CD4-positive, alpha-beta T cell (primary cell): Measurements from ENCODE around the gene PKP4. TPM values are rescaled to one million over a fixed set of nuclear protein-coding genes. Genes with fewer than 3 reads are reported as not detected.
A peak's percentile ranks its signal among the peaks of the same experiment; 100 is the strongest.

Source experiments
- ATAC-seq: fragments of 200-7000 bp; cut with Tn5 transposase; one replicate; pipeline ENCODE4 v1.10.0; 2022; ENCODE audit warnings: mild to moderate bottlenecking; ENCODE audit not compliant: poor library complexity
- CTCF ChIA-PET: fragments of 350-600 bp; sonication (Branson Sonifier 250); formaldehyde crosslinking; loops from one replicate; lab custom pipeline; 2021; ENCODE audit warnings: antibody characterized with exemption, inconsistent platforms; lab: Charles Lee
- POLR2A ChIA-PET: fragments of 350-600 bp; sonication (Branson Sonifier 250); formaldehyde crosslinking; loops from one replicate; lab custom pipeline; 2021; ENCODE audit warnings: antibody characterized with exemption, inconsistent platforms; lab: Charles Lee
- DNase-seq, 14 experiments: peaks; one replicate each; pipeline ENCODE4 v3.0.0-alpha.2; 2013 to 2020; ENCODE audit warnings: mixed read lengths in 2 of 14
- H3K27ac ChIP-seq, 2 donors: one replicate each; pipeline versions ENCODE4 v1.5.1 to v1.7.0; 2013; ENCODE audit warnings: low read length in 2 of 2, low read depth in 1 of 2, mild to moderate bottlenecking in 1 of 2
- H3K27me3 ChIP-seq, 2 experiments: 1 replicate in 1 of 2; 2 replicates in 1 of 2; pipeline versions ENCODE4 v1.6.1 to v1.7.0; 2013; ENCODE audit warnings: low read length in 2 of 2, control low read depth in 1 of 2, mild to moderate bottlenecking in 1 of 2, moderate library complexity in 1 of 2; ENCODE audit not compliant: insufficient read depth in 2 of 2, control insufficient read depth in 1 of 2
- H3K36me3 ChIP-seq: one replicate; pipeline ENCODE4 v1.6.1; 2013; ENCODE audit warnings: low read length, control low read depth; ENCODE audit not compliant: insufficient read depth
- H3K4me1 ChIP-seq: one replicate; pipeline ENCODE4 v1.6.1; 2013; ENCODE audit warnings: low read length, control low read depth; ENCODE audit not compliant: insufficient read depth
- H3K4me3 ChIP-seq: one replicate; pipeline ENCODE4 v1.5.1; 2013; ENCODE audit warnings: mild to moderate bottlenecking, low read length, moderate library complexity
- H3K9me3 ChIP-seq, 2 experiments: 1 replicate in 1 of 2; 2 replicates in 1 of 2; pipeline versions ENCODE4 v1.6.1 to v1.7.0; 2013; ENCODE audit warnings: low read length in 2 of 2, mild to moderate bottlenecking in 2 of 2, control low read depth in 1 of 2, moderate library complexity in 1 of 2; ENCODE audit not compliant: control insufficient read depth in 1 of 2, insufficient read depth in 1 of 2
- H3K27ac Mint-ChIP-seq: one replicate; pipeline ENCODE4 v1.8.0; 2020; ENCODE audit warnings: mixed read lengths
- H3K27me3 Mint-ChIP-seq: one replicate; pipeline ENCODE4 v1.8.0; 2021; ENCODE audit warnings: mixed read lengths
- H3K36me3 Mint-ChIP-seq: one replicate; pipeline ENCODE4 v1.8.0; 2021; ENCODE audit warnings: low read depth, mixed read lengths
- H3K4me1 Mint-ChIP-seq: one replicate; pipeline ENCODE4 v1.8.0; 2021; ENCODE audit warnings: low read depth, mixed read lengths
- H3K4me3 Mint-ChIP-seq: one replicate; pipeline ENCODE4 v1.8.0; 2020; ENCODE audit warnings: mild to moderate bottlenecking, mixed read lengths
- H3K9me3 Mint-ChIP-seq: one replicate; pipeline ENCODE4 v1.8.0; 2020; ENCODE audit warnings: mixed read lengths
- CTCF ChIP-seq: fragments of 200-600 bp; IDR thresholded peaks from one replicate; pipeline ENCODE4 v1.8.0; 2022; ENCODE audit warnings: antibody characterized with exemption, mild to moderate bottlenecking
- intact Hi-C, 2 experiments: fragments of 100-400 bp; cut with DNase I in 1 of 2; cut with micrococcal nuclease in 1 of 2; formaldehyde crosslinking; loops; one replicate each; pipeline versions ENCODE4 v1.15.1 to v1.9.0; 2023 to 2025; cut with DNase I, micrococcal nuclease
- total RNA-seq, 174 experiments: library from RNA in 2 of 174; stranded (reverse) in 2 of 174; gene quantifications; one replicate each; pipeline ENCODE4 v1.2.3 and lab custom pipeline; 2021 to 2026

The PKP4 gene
- total RNA-seq, 2 experiments from 2014 or later = 10.8 to 14.6 TPM

GRCh38 chr2:158458617-158458920 is 1.8 kb downstream of the PKP4 start:
- TF ChIP-seq CTCF = no peak
- no peak for ATAC-seq
- Histone ChIP-seq H3K4me1 (peaks cover 15% of the 10 kb centered on the region), H3K4me3 (peak overlapping the region; percentile 76), H3K36me3 (no peaks in the 10 kb centered on the region), H3K27ac (no peak overlapping the region), H3K9me3 (no peaks in the 10 kb centered on the region), H3K27me3 (no peaks in the 10 kb centered on the region)
- Mint-ChIP-seq H3K27me3 (no peaks in the 10 kb centered on the region), H3K27ac (peak overlapping the region; percentile 84), H3K4me3 (peak overlapping the region; percentile 99), H3K36me3 (peaks cover 5% of the 10 kb centered on the region), H3K9me3 (no peaks in the 10 kb centered on the region), H3K4me1 (peaks cover 28% of the 10 kb centered on the region)
- DNase-seq = no peak
- CTCF ChIA-PET = interaction anchor here (2.1 kb wide), 1 partner anchor 21 kb away, joined by 5 read pairs; no protein-coding TSS in a partner anchor
- intact Hi-C loops = loop anchor here (10.0 kb wide), 4 partner anchors 296 to 1154 kb away; partner anchors contain the start of gene WDSUB1 (in 1 of the 2)
- POLR2A ChIA-PET = interaction anchor here (0.6 to 1.5 kb wide), 7 partner anchors 12 to 582 kb away, joined by 3 to 4 read pairs (median 3); partner anchors contain the start of gene ACVR1

GRCh38 chr2:158459161-158460003 is 2.6 kb downstream of the PKP4 start:
- ChIA-PET POLR2A (interaction anchor here (1.3 kb wide), 1 partner anchor 14 kb away, joined by 4 read pairs; no protein-coding TSS in a partner anchor), CTCF (interaction anchor here (2.1 kb wide), 1 partner anchor 20 kb away, joined by 5 read pairs; no protein-coding TSS in a partner anchor)
- Histone ChIP-seq H3K4me1 (peaks cover 15% of the 10 kb centered on the region), H3K36me3 (no peaks in the 10 kb centered on the region), H3K9me3 (no peaks in the 10 kb centered on the region), H3K27ac (no peak overlapping the region), H3K27me3 (no peaks in the 10 kb centered on the region), H3K4me3 (no peak overlapping the region)
- no peak for DNase-seq
- H3K36me3 Mint-ChIP-seq = peaks cover 5% of the 10 kb centered on the region
- no peak for TF ChIP-seq CTCF
- intact Hi-C loops = loop anchor here (10.0 kb wide), 5 partner anchors 295 to 1155 kb away; partner anchors contain the start of genes ACVR1C (in 1 of the 2) and WDSUB1 (in 1 of the 2)
- ATAC-seq = no peak
- peaks cover 28% of the 10 kb centered on the region for H3K4me1 Mint-ChIP-seq
- peak overlapping the region; percentile 99 for H3K4me3 Mint-ChIP-seq
- H3K27me3 Mint-ChIP-seq = no peaks in the 10 kb centered on the region
- H3K9me3 Mint-ChIP-seq = no peaks in the 10 kb centered on the region
- H3K27ac Mint-ChIP-seq = no peak overlapping the region

GRCh38 chr2:158460632-158461297 is 4.0 kb downstream of the PKP4 start:
- ATAC-seq (no peak), DNase-seq (no peak)
- peaks cover 15% of the 10 kb centered on the region for H3K4me1 ChIP-seq
- H3K27me3 Mint-ChIP-seq = no peaks in the 10 kb centered on the region
- H3K36me3 ChIP-seq = no peaks in the 10 kb centered on the region
- ChIA-PET CTCF (no interaction called here), POLR2A (no interaction called here)
- H3K36me3 Mint-ChIP-seq = peaks cover 5% of the 10 kb centered on the region
- no peak for TF ChIP-seq CTCF
- H3K27me3 ChIP-seq = no peaks in the 10 kb centered on the region
- H3K4me3 ChIP-seq = no peak overlapping the region
- H3K9me3 Mint-ChIP-seq = no peaks in the 10 kb centered on the region
- intact Hi-C loops = loop anchor here in 1 of 2 experiments (10.0 kb wide), 1 partner anchor 836 kb away; the partner anchor contains the start of gene ACVR1C
- H3K27ac ChIP-seq = no peak overlapping the region
- H3K4me1 Mint-ChIP-seq = peaks cover 33% of the 10 kb centered on the region
- H3K27ac Mint-ChIP-seq = no peak overlapping the region
- H3K4me3 Mint-ChIP-seq = peak overlapping the region; percentile 35
- no peaks in the 10 kb centered on the region for H3K9me3 ChIP-seq
